ENCODE measurements around the gene BPIFB3.

GRCh38 chr20:33112547-33113386 lies 59.1 kb downstream of the BPIFB3 start:
- TF ChIP-seq CTCF (conservative IDR thresholded peaks at IDR 0.05; ENCODE audit: low read depth in 2 of 2) (no peak), EZH2phosphoT487 (IDR thresholded peaks at IDR 0.05; ENCODE audit: unreplicated experiment) (no peak), NANOG (IDR thresholded peaks at IDR 0.05; ENCODE audit: borderline replicate concordance) (no peak), EZH2 (IDR thresholded peaks at IDR 0.05; ENCODE audit: low read depth, unreplicated experiment) (no peak), ZNF114 (CRISPR knock-in tag; IDR thresholded peaks at IDR 0.05) (no peak), JUNB (IDR thresholded peaks at IDR 0.05; ENCODE audit: unreplicated experiment) (no peak), POLR2AphosphoS5 (IDR thresholded peaks at IDR 0.05; ENCODE audit: low read depth) (no peak), ZNF331 (CRISPR knock-in tag; IDR thresholded peaks at IDR 0.05; ENCODE audit: low read depth) (no peak), CREB1 (CRISPR knock-in tag; IDR thresholded peaks at IDR 0.05; ENCODE audit: low read depth) (no peak), STAT1 (IDR thresholded peaks at IDR 0.05; ENCODE audit: unreplicated experiment) (no peak)
- TF ChIP-seq, protein P1, sequence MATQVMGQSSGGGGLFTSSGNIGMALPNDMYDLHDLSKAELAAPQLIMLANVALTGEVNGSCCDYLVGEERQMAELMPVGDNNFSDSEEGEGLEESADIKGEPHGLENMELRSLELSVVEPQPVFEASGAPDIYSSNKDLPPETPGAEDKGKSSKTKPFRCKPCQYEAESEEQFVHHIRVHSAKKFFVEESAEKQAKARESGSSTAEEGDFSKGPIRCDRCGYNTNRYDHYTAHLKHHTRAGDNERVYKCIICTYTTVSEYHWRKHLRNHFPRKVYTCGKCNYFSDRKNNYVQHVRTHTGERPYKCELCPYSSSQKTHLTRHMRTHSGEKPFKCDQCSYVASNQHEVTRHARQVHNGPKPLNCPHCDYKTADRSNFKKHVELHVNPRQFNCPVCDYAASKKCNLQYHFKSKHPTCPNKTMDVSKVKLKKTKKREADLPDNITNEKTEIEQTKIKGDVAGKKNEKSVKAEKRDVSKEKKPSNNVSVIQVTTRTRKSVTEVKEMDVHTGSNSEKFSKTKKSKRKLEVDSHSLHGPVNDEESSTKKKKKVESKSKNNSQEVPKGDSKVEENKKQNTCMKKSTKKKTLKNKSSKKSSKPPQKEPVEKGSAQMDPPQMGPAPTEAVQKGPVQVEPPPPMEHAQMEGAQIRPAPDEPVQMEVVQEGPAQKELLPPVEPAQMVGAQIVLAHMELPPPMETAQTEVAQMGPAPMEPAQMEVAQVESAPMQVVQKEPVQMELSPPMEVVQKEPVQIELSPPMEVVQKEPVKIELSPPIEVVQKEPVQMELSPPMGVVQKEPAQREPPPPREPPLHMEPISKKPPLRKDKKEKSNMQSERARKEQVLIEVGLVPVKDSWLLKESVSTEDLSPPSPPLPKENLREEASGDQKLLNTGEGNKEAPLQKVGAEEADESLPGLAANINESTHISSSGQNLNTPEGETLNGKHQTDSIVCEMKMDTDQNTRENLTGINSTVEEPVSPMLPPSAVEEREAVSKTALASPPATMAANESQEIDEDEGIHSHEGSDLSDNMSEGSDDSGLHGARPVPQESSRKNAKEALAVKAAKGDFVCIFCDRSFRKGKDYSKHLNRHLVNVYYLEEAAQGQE (IDR thresholded peaks at IDR 0.05; ENCODE audit: unreplicated experiment): no peak
- TF ChIP-seq, protein P2, sequence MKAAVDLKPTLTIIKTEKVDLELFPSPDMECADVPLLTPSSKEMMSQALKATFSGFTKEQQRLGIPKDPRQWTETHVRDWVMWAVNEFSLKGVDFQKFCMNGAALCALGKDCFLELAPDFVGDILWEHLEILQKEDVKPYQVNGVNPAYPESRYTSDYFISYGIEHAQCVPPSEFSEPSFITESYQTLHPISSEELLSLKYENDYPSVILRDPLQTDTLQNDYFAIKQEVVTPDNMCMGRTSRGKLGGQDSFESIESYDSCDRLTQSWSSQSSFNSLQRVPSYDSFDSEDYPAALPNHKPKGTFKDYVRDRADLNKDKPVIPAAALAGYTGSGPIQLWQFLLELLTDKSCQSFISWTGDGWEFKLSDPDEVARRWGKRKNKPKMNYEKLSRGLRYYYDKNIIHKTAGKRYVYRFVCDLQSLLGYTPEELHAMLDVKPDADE (IDR thresholded peaks at IDR 0.05): no peak

Measured in GM23338 (cell line).